ENCODE measurements around the gene VTN.

DNA sequence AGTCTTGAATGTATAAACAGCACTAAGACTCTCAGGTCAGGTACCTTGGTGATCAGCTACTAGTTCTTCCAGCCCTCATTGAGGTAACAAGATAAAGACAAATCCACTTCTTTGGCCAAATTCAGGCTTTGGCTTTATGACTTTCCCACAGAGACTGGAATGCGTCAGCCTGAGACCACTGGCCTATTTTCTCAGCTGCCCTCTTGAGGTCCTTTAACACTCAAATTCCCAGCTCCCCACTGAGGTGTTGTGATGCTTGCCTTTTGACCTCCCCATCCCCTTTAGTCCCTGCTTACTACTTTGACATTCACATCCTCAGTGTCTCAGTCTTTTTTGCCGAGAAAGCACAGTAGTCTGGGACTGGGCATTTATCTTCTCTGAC, 23.9 kb downstream of the VTN start:
- TF ChIP-seq, protein P1, sequence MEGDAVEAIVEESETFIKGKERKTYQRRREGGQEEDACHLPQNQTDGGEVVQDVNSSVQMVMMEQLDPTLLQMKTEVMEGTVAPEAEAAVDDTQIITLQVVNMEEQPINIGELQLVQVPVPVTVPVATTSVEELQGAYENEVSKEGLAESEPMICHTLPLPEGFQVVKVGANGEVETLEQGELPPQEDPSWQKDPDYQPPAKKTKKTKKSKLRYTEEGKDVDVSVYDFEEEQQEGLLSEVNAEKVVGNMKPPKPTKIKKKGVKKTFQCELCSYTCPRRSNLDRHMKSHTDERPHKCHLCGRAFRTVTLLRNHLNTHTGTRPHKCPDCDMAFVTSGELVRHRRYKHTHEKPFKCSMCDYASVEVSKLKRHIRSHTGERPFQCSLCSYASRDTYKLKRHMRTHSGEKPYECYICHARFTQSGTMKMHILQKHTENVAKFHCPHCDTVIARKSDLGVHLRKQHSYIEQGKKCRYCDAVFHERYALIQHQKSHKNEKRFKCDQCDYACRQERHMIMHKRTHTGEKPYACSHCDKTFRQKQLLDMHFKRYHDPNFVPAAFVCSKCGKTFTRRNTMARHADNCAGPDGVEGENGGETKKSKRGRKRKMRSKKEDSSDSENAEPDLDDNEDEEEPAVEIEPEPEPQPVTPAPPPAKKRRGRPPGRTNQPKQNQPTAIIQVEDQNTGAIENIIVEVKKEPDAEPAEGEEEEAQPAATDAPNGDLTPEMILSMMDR (IDR thresholded peaks at IDR 0.05) = no peak
- TF ChIP-seq POLR2A (IDR thresholded peaks at IDR 0.05) = no peak
